ENCODE results near the gene AKT1. TPM values are rescaled to one million over a fixed set of nuclear protein-coding genes. Genes with fewer than 3 reads are reported as not detected.

The AKT1 gene
- 244 and 287 TPM in 2 replicates for total RNA-seq

DNA sequence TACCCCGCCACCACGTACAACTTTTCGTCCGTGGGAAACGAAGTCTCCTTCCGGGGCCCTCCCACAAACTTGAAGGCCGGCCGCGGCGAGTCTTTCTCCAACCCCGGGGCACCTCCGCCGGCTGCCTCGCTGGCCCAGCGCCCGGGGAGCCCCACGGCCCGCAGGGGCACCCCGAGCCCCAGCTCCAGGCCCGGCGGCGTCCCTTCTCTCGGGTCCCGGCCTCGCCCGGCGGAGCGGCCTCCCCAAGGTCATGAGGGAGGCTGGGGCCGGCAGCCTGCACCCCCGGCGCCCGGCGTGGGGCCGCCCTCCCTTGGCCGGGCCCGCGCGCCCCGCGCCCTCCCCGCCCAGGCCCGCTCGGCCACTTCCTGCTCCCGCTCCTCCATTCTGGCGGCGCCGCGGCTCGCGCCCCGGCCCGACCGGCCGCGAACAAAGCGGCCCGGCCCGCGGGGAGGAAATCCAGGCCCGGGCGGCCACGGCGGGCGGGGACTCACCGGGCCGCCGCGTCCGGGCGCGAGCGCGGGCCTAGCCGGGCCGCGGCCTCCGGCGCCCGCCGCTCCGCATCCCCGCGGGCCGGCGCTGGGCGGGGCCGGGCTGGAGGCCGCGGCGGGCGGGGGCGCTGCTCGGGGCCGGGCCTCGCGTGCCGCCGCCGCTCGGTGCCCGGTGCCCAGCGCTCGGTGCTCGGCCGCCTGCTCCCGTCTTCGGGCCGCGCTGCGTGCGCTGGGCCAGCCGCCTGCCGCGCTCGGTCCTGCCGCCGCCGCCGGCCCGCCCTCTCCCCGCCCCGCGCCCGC lies at the start of gene AKT1:
TSS of gene AKT1 (minus strand) at position 756 of the 788 bp plus-strand sequence. CDS start 3,105 bp downstream, outside the sequence.

GRCh38 chr14:104800771-104801519 lies 5.4 kb upstream of the AKT1 start, which contains the start of gene ZBTB42:
ZBTB42 (plus strand) TSS chr14:104801101; CDS start chr14:104801198, 97 bp downstream.

DNA sequence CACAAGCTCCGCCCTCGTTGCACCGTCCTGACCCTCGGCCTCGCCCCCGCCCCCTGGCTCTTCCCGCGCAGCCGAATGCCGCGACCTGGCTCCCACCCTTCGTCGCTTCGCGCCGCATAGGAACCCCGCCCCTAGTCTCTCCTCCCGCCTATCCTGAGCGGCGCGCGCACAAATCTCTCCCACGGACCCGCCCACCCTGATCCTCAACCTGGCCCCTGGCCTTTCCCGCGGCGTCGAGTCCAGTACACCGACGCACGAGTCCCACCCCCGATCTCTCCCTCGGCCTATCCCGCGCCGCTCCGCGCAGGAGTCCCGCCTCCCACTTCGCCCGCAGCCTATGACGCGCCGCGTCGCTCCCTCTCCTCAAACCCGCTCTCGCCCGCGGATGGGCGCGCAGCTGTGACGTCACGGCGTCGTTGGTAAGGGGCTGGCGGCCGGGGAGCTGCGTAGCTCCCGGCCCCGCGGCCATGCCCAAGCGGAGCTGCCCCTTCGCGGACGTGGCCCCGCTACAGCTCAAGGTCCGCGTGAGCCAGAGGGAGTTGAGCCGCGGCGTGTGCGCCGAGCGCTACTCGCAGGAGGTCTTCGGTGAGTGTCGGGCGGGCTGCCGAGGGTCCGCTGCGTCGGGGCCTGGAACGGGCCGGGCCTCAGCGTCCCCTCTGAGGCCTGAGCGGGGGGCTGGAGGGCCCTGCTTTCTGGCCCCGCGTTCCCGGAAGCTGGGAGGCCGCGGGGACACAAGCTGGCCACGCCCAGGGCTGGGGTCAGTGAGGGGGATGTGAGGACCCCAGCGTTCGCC lies 42.6 kb downstream of the AKT1 start, which contains the start of gene SIVA1:
TSS of gene SIVA1 (plus strand) at position 413 of the 793 bp plus-strand sequence. CDS start at position 468, 55 bp downstream.

DNA sequence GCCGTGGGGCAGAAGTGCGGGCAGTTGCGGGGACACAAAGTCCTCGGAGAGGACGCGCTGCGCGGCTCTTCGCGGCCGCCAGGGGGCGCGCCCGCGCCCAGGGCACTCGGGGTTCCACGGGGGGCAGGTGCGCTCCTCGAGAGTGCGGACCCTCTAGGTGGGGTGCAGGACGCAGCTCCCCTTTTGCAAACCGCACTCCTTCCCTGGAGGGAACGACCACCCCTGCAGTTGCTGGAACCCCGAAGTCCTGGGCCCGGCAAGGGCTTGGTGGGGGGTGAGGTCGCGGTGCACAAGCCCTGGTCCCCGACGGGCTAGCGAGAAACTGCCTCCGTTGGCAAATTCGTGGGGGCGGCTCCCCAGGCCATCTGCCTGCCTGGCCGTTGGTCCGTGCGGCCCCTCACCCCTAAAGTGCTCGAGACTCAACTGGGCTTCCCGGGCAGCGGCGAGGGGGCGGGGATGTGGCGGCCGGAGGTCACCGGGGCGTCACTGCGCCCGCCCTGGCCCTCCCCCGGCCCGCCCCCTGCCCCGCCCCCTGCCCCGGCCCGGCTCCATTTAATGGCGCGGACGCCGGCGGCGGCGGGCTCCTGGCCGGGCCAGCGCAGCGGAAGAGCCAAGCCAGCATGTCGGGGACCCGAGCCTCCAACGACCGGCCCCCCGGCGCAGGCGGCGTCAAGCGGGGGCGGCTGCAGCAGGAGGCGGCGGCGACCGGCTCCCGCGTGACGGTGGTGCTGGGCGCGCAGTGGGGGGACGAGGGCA lies 71.7 kb downstream of the AKT1 start, which contains the start of gene ADSS1:
TSS of gene ADSS1 (plus strand) at position 579 of the 756 bp plus-strand sequence. CDS start at position 621, 42 bp downstream.

Other genes with a start within 250 kb of the AKT1 start
- not detected in 2 replicates for gene C14orf180, start 216.0 kb downstream of the AKT1 start, total RNA-seq
- not detected in 2 replicates for gene TMEM179, start 191.0 kb downstream of the AKT1 start, total RNA-seq
- 40.3 and 79.2 TPM in 2 replicates for gene INF2, start 106.1 kb downstream of the AKT1 start, total RNA-seq
- 0.43 and 2.2 TPM in 2 replicates for gene ADSS1, start 71.5 kb downstream of the AKT1 start, total RNA-seq
- 59.5 and 89.2 TPM in 2 replicates for gene SIVA1, start 42.6 kb downstream of the AKT1 start, total RNA-seq
- 2.9 and 3.3 TPM in 2 replicates for gene ZBTB42, start 5.4 kb upstream of the AKT1 start, total RNA-seq
- gene CEP170B, start 69.5 kb upstream of the AKT1 start, total RNA-seq, result 30.2 and 42.5 TPM in 2 replicates
- gene PLD4, start 129.1 kb upstream of the AKT1 start, total RNA-seq, result under 0.01 TPM in 1 of 2 replicates, not detected in the other
- 9.2 and 69.4 TPM in 2 replicates for gene AHNAK2, start 182.6 kb upstream of the AKT1 start, total RNA-seq
- gene CLBA1, start 190.0 kb upstream of the AKT1 start, total RNA-seq, result 10.6 and 12.0 TPM in 2 replicates
- gene CDCA4, start 225.3 kb upstream of the AKT1 start, total RNA-seq, result 12.0 and 76.7 TPM in 2 replicates